Measurements from ENCODE around the gene LRFN4. TPM values are rescaled to one million over a fixed set of nuclear protein-coding genes. Genes with fewer than 3 reads are reported as not detected.
A peak's percentile ranks its signal among the peaks of the same experiment; 100 is the strongest.

LRFN4 gene
- total RNA-seq, 1 donor from 2014 or later: 13.5 TPM

- TF ChIP-seq CTCF (IDR thresholded peaks at IDR 0.05; ENCODE audit: borderline replicate concordance): no peak
- Histone ChIP-seq H3K36me3 (no peaks in the 10 kb centered on the region), H3K27ac (replicated peaks) (no peak overlapping the region), H3K4me1 (peaks cover 14% of the 10 kb centered on the region), H3K27me3 (ENCODE audit: low read depth) (no peaks in the 10 kb centered on the region), H3K9me3 (replicated peaks) (no peaks in the 10 kb centered on the region), H3K4me3 (no peak overlapping the region)
- intact Hi-C loops (cut with micrococcal nuclease): no loop called here
- no peak for DNase-seq
Observed at GRCh38 chr11:66904561-66904960, 47.7 kb downstream of the LRFN4 start.

GRCh38 chr11:66904981-66905521, 48.2 kb downstream of the LRFN4 start:
- no peaks in the 10 kb centered on the region for H3K27me3 ChIP-seq (ENCODE audit: low read depth)
- no peak overlapping the region for H3K4me3 ChIP-seq
- no peaks in the 10 kb centered on the region for H3K9me3 ChIP-seq (replicated peaks)
- no peak for DNase-seq
- peaks cover 14% of the 10 kb centered on the region for H3K4me1 ChIP-seq
- no peaks in the 10 kb centered on the region for H3K36me3 ChIP-seq
- no peak for TF ChIP-seq CTCF (IDR thresholded peaks at IDR 0.05; ENCODE audit: borderline replicate concordance)
- intact Hi-C loops (cut with micrococcal nuclease): no loop called here
- H3K27ac ChIP-seq (replicated peaks): no peak overlapping the region

- H3K4me1 ChIP-seq: peaks cover 14% of the 10 kb centered on the region
- no peaks in the 10 kb centered on the region for H3K9me3 ChIP-seq (replicated peaks)
- H3K36me3 ChIP-seq: no peaks in the 10 kb centered on the region
- no peak overlapping the region for H3K4me3 ChIP-seq
- DNase-seq: no peak
- intact Hi-C loops (cut with micrococcal nuclease): no loop called here
- H3K27me3 ChIP-seq (ENCODE audit: low read depth): no peaks in the 10 kb centered on the region
- H3K27ac ChIP-seq (replicated peaks): no peak overlapping the region
- no peak for TF ChIP-seq CTCF (IDR thresholded peaks at IDR 0.05; ENCODE audit: borderline replicate concordance)
Observed at GRCh38 chr11:66905631-66906030, 48.8 kb downstream of the LRFN4 start.

GRCh38 chr11:66906061-66906733, 49.3 kb downstream of the LRFN4 start:
- Histone ChIP-seq H3K9me3 (replicated peaks) (no peaks in the 10 kb centered on the region), H3K4me1 (peaks cover 14% of the 10 kb centered on the region), H3K27ac (replicated peaks) (no peak overlapping the region), H3K36me3 (no peaks in the 10 kb centered on the region), H3K27me3 (ENCODE audit: low read depth) (no peaks in the 10 kb centered on the region), H3K4me3 (no peak overlapping the region)
- TF ChIP-seq CTCF (IDR thresholded peaks at IDR 0.05; ENCODE audit: borderline replicate concordance): no peak
- intact Hi-C loops (cut with micrococcal nuclease): no loop called here
- DNase-seq: no peak

- Histone ChIP-seq H3K4me3 (no peak overlapping the region), H3K36me3 (no peaks in the 10 kb centered on the region), H3K9me3 (replicated peaks) (no peaks in the 10 kb centered on the region), H3K27ac (replicated peaks) (peak overlapping the region; percentile 12), H3K27me3 (ENCODE audit: low read depth) (no peaks in the 10 kb centered on the region), H3K4me1 (peaks cover 14% of the 10 kb centered on the region)
- intact Hi-C loops (cut with micrococcal nuclease): no loop called here
- no peak for TF ChIP-seq CTCF (IDR thresholded peaks at IDR 0.05; ENCODE audit: borderline replicate concordance)
- DNase-seq: no peak
Observed at GRCh38 chr11:66907751-66908630, 51.1 kb downstream of the LRFN4 start.

Measured in left ventricle myocardium inferior (tissue), 1 donor.